ENCODE results near the gene ABTB2. TPM values are rescaled to one million over a fixed set of nuclear protein-coding genes. Genes with fewer than 3 reads are reported as not detected.

Gene ABTB2
- total RNA-seq, 1 donor: 5.1 TPM

DNA sequence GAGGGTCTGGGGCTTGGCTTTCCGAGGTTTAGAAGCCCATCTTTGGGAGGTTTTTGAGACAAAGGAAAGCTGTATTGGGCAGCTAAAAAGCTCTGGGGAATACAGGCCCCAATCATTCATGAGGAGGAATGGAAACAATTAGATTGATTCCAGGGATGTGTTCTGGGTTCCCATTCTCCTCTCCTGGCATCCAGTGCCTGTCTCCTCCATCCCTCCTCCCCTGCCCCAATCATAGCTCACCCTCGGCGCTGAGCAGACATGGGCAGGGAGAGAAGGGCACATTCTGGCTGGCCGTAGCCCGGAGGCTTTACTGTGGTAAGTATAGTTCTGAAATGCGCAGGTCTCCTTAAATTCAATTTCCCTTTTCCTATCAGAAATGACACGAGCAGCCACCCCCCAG lies 42.4 kb downstream of the ABTB2 start:
- DNase-seq (ENCODE audit: insufficient read length, low spot score, missing footprints): no peak
- H3K4me2 ChIP-seq (ENCODE audit: insufficient read depth, low read length): no peak overlapping the region

DNA sequence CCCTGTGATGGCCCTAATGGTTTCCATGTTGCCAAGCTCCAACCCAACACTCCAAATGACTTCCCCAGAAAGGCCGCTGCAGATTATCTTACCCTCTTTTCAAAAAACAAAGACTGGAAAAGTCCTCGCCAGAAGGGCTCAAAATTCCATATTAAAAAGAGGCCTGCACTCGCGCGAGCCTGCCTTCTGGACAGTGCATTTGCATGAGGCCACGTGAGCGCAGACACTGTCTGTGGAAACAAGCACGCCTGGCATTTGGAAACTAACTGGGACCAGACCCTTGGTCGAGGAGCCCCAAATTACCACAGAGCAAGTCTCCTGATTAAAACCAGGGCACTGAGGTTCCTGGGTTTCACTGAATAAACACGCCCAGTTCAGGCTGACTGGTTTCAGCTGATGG lies 42.9 kb downstream of the ABTB2 start:
- Histone ChIP-seq H3K9me3 (ENCODE audit: low read depth, low read length) (no peaks in the 10 kb centered on the region), H3K79me2 (ENCODE audit: insufficient read depth, low read length) (no peaks in the 10 kb centered on the region), H3K4me1 (ENCODE audit: insufficient read depth, low read length) (peaks cover 26% of the 10 kb centered on the region), H3K27ac (ENCODE audit: low read depth, low read length) (no peak overlapping the region), H4K20me1 (ENCODE audit: insufficient read depth, low read length) (peaks cover 17% of the 10 kb centered on the region), H3K4me2 (ENCODE audit: insufficient read depth, low read length) (no peak overlapping the region), H3K27me3 (ENCODE audit: insufficient read depth, low read length) (no peaks in the 10 kb centered on the region), H3K4me3 (ENCODE audit: insufficient read depth, low read length) (no peak overlapping the region), H2AFZ (ENCODE audit: low read length) (no peak overlapping the region), H3K36me3 (ENCODE audit: insufficient read depth, low read length) (no peaks in the 10 kb centered on the region)
- no peak for DNase-seq (ENCODE audit: insufficient read length, low spot score, missing footprints)
- TF ChIP-seq, protein P1, sequence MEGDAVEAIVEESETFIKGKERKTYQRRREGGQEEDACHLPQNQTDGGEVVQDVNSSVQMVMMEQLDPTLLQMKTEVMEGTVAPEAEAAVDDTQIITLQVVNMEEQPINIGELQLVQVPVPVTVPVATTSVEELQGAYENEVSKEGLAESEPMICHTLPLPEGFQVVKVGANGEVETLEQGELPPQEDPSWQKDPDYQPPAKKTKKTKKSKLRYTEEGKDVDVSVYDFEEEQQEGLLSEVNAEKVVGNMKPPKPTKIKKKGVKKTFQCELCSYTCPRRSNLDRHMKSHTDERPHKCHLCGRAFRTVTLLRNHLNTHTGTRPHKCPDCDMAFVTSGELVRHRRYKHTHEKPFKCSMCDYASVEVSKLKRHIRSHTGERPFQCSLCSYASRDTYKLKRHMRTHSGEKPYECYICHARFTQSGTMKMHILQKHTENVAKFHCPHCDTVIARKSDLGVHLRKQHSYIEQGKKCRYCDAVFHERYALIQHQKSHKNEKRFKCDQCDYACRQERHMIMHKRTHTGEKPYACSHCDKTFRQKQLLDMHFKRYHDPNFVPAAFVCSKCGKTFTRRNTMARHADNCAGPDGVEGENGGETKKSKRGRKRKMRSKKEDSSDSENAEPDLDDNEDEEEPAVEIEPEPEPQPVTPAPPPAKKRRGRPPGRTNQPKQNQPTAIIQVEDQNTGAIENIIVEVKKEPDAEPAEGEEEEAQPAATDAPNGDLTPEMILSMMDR (IDR thresholded peaks at IDR 0.05; ENCODE audit: extremely low read depth, low read depth, low read length): no peak

More for the DNA sequence above, 42.4 kb downstream of the ABTB2 start:
- Histone ChIP-seq H3K36me3 (ENCODE audit: insufficient read depth, low read length) (no peaks in the 10 kb centered on the region), H2AFZ (ENCODE audit: low read length) (no peak overlapping the region), H3K27me3 (ENCODE audit: insufficient read depth, low read length) (no peaks in the 10 kb centered on the region), H3K9me3 (ENCODE audit: low read depth, low read length) (no peaks in the 10 kb centered on the region), H3K4me1 (ENCODE audit: insufficient read depth, low read length) (peaks cover 26% of the 10 kb centered on the region), H4K20me1 (ENCODE audit: insufficient read depth, low read length) (peaks cover 16% of the 10 kb centered on the region), H3K79me2 (ENCODE audit: insufficient read depth, low read length) (no peaks in the 10 kb centered on the region), H3K4me3 (ENCODE audit: insufficient read depth, low read length) (no peak overlapping the region), H3K27ac (ENCODE audit: low read depth, low read length) (no peak overlapping the region)
- TF ChIP-seq, protein P1 (IDR thresholded peaks at IDR 0.05; ENCODE audit: extremely low read depth, low read depth, low read length): no peak

DNA sequence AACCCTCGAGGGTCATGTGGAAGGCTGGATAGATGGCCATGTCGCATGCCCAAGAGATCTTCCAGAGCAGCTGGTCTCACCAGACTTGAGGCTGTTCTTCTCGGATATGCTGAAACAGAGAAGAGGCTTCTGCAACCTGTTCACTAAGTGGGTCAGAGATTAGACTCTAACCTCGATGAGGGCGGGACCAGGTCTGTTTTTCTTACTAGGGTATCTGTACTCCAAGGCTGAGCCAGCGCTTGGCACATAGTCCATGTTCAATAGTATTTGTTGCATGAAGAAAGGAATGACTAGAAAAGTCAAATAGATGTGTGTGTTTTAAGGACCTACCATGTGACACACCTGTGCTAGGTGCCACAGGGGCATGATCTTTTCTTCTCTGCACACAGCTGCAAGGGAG lies 43.6 kb downstream of the ABTB2 start:
- H3K27me3 ChIP-seq (ENCODE audit: insufficient read depth, low read length): no peaks in the 10 kb centered on the region
- peaks cover 17% of the 10 kb centered on the region for H4K20me1 ChIP-seq (ENCODE audit: insufficient read depth, low read length)
- no peak for DNase-seq (ENCODE audit: insufficient read length, low spot score, missing footprints)
- no peaks in the 10 kb centered on the region for H3K36me3 ChIP-seq (ENCODE audit: insufficient read depth, low read length)
- no peak overlapping the region for H3K4me3 ChIP-seq (ENCODE audit: insufficient read depth, low read length)
- H2AFZ ChIP-seq (ENCODE audit: low read length): no peak overlapping the region
- H3K4me1 ChIP-seq (ENCODE audit: insufficient read depth, low read length): peaks cover 26% of the 10 kb centered on the region
- TF ChIP-seq, protein P1 (IDR thresholded peaks at IDR 0.05; ENCODE audit: extremely low read depth, low read depth, low read length): no peak
- no peaks in the 10 kb centered on the region for H3K9me3 ChIP-seq (ENCODE audit: low read depth, low read length)
- H3K4me2 ChIP-seq (ENCODE audit: insufficient read depth, low read length): no peak overlapping the region
- H3K79me2 ChIP-seq (ENCODE audit: insufficient read depth, low read length): no peaks in the 10 kb centered on the region
- no peak overlapping the region for H3K27ac ChIP-seq (ENCODE audit: low read depth, low read length)

DNA sequence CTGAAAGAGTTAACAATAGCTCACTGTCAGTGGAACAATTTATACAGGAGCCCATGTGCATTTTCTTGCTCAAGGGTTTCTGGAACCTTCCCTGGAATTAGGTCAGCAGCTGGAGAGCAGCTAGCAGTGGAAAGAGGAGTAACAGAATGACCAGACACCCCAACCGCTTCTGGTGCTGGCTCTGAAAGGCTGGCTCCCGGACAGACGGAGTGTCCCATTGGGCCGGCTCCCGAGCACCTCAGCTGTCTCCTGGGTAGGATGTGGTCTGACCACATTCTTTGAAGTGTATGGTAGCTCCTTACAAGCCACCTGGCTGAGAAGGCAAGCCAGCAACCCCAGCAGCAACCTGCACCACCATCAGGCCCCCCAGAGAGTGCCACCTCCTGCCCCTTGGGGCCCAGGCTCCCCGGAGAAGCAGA lies 44.7 kb downstream of the ABTB2 start:
- DNase-seq (ENCODE audit: insufficient read length, low spot score, missing footprints): peak; percentile 25

More for the DNA sequence above, 44.7 kb downstream of the ABTB2 start:
- Histone ChIP-seq H3K27me3 (ENCODE audit: insufficient read depth, low read length) (no peaks in the 10 kb centered on the region), H3K4me2 (ENCODE audit: insufficient read depth, low read length) (no peak overlapping the region), H3K79me2 (ENCODE audit: insufficient read depth, low read length) (no peaks in the 10 kb centered on the region), H2AFZ (ENCODE audit: low read length) (no peak overlapping the region), H3K4me1 (ENCODE audit: insufficient read depth, low read length) (peaks cover 26% of the 10 kb centered on the region), H3K36me3 (ENCODE audit: insufficient read depth, low read length) (no peaks in the 10 kb centered on the region), H4K20me1 (ENCODE audit: insufficient read depth, low read length) (peaks cover 17% of the 10 kb centered on the region), H3K9me3 (ENCODE audit: low read depth, low read length) (no peaks in the 10 kb centered on the region), H3K27ac (ENCODE audit: low read depth, low read length) (no peak overlapping the region), H3K4me3 (ENCODE audit: insufficient read depth, low read length) (no peak overlapping the region)
- TF ChIP-seq, protein P1 (IDR thresholded peaks at IDR 0.05; ENCODE audit: extremely low read depth, low read depth, low read length): no peak

Data from osteoblast (primary cell).